Fibroblast of skin of left biceps (primary cell): ENCODE measurements around the gene SMC3.

Experiments
- DNase-seq, 2 experiments: peaks; one replicate each; pipeline ENCODE4 v3.0.0-alpha.2; 2013; ENCODE audit warnings: low read depth in 2 of 2

SMC3 gene

DNA sequence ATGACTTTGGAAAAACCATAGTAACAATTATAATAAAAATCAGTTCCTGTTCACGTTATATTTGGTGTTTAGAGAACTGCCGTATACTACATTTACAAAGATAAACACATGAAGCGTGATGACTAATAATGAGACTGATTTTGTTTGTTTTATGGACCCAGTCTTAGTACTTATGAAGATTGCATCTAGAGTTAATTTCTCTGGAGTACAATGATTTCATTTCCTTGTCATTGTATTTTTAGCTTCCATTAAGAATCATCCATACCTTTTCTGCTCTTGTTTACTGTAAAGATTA, 79.6 kb downstream of the SMC3 start:
- DNase-seq = no peak

- no peak for DNase-seq
These were observed 81.3 kb downstream of the SMC3 start for GRCh38 chr10:110648692-110649346.

DNA sequence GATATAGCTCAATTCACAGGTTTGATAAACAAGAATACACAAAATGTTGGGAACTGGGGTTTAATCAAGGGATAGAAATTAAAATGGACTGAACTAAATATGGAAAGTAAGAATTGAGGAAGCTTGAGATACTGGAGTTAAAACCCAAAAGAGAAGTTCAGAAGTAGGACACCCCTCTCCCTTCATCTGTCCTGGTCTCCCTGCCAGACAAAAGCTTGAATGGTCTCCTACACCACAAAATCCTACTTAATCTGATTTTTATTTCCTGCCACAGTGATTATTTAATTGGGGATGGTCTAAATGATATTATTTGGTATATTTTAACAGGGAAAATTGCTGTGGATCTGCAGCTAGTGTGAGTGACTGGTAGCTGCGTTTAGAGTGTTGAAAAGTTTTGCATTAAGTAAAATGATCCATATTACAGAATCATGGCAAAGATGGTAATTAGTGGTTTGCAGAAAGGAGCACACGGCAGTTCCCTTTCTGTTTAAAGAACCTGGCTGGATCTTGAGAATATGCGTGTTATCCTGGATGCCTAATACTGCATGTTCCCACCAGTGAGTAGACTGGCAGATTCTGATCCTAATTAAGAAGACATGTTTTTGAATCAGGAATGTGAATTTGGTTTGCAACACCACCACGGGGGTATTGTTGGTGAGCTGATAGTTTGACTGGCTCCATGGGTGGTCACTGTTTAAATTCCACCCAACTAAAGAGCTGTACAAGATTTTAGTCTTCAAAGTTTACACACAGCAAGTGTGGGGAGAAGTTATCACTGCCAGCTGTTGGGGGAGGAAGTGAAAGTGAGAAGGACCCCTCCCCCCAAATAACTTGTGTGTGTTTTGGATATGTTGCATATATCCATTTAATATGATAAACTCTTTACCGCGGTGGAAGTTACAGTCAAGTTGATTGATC, 82.1 kb downstream of the SMC3 start:
- DNase-seq = no peak

GRCh38 chr10:110650265-110650668, 82.8 kb downstream of the SMC3 start:
- DNase-seq = no peak

- DNase-seq = no peak
These were observed 83.8 kb downstream of the SMC3 start for GRCh38 chr10:110651044-110651958.

- no peak for DNase-seq
These were observed 85.1 kb downstream of the SMC3 start for GRCh38 chr10:110652475-110653118.
